Peyer's patch (tissue), 4 donors: ENCODE measurements around the gene PCGF1.

Experiments
- POLR2A ChIP-seq, 2 donors: fragments of 450-650 bp; IDR thresholded peaks; one replicate each; pipeline ENCODE4 v1.5.1; 2017; ENCODE audit warnings: antibody characterized with exemption in 2 of 2, mild to moderate bottlenecking in 2 of 2, moderate library complexity in 2 of 2
- TF ChIP-seq, protein P1 (sequence below), 6 experiments: fragments of 450-650 bp in 4 of 6; fragments of 200-600 bp in 2 of 6; sonication (generic) in 1 of 6; IDR thresholded peaks; one replicate each; pipeline ENCODE4 v1.5.1; 2017 to 2019; ENCODE audit warnings: antibody characterized with exemption in 6 of 6, mild to moderate bottlenecking in 3 of 6, moderate library complexity in 1 of 6

DNA sequence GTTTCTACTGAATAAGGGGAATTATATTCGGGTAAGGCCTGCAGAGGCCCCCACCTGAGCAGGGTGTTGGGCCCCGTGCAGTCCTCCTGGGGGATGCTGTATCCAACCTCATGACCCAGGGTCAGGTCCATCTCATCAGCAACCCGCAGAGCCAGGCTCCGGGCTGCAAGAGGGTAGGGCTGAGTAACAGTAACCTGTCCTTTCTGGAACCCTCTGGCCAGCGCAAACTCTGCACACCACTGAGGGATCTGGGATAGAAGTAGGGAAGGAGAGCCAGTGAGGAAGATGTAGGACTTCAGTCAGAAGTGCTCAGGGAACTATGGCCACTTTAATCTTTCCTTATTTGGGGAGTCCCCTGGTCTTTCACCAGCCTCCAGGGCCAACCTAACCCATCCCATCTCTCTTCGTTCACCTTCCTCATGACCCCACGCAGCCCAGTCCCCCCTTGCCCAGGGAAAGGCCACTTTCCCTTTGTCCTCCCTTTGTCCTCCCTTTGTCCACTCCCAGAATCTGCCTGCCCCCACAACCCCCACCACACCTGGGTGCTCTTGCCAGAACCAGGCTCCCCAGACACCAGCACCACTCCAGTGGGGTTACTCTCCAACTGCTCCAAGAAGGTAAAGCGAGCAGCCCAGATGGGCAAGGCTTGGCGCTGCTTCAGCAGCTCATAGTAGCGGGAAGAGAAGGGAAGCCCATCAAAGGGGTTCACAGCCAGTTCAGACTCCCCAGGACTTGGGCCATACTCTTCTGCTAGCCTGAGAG, 17.6 kb upstream of the PCGF1 start:
- TF ChIP-seq, protein P1, sequence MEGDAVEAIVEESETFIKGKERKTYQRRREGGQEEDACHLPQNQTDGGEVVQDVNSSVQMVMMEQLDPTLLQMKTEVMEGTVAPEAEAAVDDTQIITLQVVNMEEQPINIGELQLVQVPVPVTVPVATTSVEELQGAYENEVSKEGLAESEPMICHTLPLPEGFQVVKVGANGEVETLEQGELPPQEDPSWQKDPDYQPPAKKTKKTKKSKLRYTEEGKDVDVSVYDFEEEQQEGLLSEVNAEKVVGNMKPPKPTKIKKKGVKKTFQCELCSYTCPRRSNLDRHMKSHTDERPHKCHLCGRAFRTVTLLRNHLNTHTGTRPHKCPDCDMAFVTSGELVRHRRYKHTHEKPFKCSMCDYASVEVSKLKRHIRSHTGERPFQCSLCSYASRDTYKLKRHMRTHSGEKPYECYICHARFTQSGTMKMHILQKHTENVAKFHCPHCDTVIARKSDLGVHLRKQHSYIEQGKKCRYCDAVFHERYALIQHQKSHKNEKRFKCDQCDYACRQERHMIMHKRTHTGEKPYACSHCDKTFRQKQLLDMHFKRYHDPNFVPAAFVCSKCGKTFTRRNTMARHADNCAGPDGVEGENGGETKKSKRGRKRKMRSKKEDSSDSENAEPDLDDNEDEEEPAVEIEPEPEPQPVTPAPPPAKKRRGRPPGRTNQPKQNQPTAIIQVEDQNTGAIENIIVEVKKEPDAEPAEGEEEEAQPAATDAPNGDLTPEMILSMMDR (IDR thresholded peaks at IDR 0.05) = no peak
- TF ChIP-seq POLR2A (IDR thresholded peaks at IDR 0.05) = no peak
